AG09309 (cell line): ENCODE data around the gene CCDC97.

Experiments used
- DNase-seq: peaks from one replicate; pipeline ENCODE4 v3.0.0-alpha.2; 2010; ENCODE audit warnings: low read depth
- H3K4me3 ChIP-seq: 2 replicates; pipeline ENCODE4 v1.5.1; 2011; ENCODE audit warnings: mild to moderate bottlenecking, low read depth, low read length, moderate library complexity; ENCODE audit not compliant: control insufficient read depth
- CTCF ChIP-seq: IDR thresholded peaks from 2 replicates; pipeline ENCODE4 v1.5.1; 2011; ENCODE audit warnings: mild to moderate bottlenecking, low read depth, low read length, inconsistent platforms; ENCODE audit not compliant: insufficient read depth, control insufficient read depth; ENCODE audit errors: missing control alignments

Gene CCDC97

GRCh38 chr19:41265395-41266153, 44.4 kb upstream of the CCDC97 start:
- no peak for TF ChIP-seq CTCF
- no peak for DNase-seq

GRCh38 chr19:41269055-41269454, 40.9 kb upstream of the CCDC97 start:
- DNase-seq, result no peak
- TF ChIP-seq CTCF, result no peak
- no peak overlapping the region for H3K4me3 ChIP-seq

More at GRCh38 chr19:41265395-41266153, 44.4 kb upstream of the CCDC97 start:
- H3K4me3 ChIP-seq, result peak overlapping the region; percentile 94

DNA sequence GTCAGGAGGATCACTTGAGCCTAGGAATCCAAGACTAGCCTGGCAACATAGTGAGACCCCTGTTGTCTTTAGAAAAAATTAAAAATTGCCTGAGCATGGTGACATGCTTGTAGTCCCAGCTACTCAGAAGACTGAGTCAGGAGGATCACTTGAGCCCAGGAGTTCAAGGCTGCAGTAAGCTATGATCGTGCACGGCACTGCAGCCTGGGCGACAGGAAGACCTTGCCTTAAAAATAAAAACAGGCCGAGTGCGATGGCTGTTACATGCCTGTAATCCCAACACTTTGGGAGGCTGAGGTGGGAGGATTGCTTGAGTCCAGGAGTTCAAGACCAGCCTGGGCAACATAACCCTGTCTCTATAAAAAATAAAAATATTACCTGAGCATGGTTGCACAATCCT, 40.4 kb upstream of the CCDC97 start:
- no peak overlapping the region for H3K4me3 ChIP-seq
- TF ChIP-seq CTCF, result no peak
- DNase-seq, result no peak

DNA sequence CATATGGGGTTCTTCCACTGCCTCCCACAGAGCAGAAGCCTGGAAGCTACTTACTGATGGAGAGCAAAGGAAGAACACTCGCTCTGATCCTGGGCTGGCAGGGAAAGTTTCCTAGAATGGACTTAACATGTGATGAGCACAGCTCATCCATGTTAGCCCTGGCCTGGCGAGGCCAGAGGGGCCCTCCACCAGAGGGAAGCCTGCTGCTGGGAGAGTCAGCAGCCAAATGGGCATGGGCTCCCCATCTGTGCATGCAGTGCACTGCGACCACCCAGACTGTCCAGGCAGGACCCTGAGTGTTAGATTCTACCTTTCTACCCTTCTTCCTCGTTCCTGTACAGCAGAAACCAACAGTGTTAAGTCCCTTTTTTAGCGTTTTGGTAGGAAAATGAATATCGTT, 36.9 kb upstream of the CCDC97 start:
- no peak overlapping the region for H3K4me3 ChIP-seq
- no peak for DNase-seq
- no peak for TF ChIP-seq CTCF

DNA sequence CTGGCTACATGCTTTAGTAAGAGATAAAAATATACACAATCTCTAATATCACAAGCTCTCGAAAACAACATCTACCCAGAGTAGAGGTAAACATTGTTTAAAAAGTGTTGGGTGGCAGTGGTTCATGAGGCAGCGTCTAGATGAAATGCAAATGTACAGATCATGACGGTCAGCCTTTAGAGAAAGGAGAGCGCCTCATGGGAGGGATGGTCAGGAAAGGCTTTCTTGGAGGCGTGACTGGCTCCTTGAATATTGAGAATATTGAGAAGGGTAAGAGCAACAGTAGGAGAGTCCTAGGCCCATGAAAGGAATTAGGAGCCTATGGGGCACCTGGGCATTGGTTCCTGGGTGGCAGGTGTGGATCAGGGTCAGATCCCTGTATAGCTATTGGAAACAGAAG, 35.2 kb upstream of the CCDC97 start:
- no peak for TF ChIP-seq CTCF
- DNase-seq, result no peak
- no peak overlapping the region for H3K4me3 ChIP-seq

GRCh38 chr19:41276231-41276630, 33.7 kb upstream of the CCDC97 start:
- no peak for DNase-seq
- no peak overlapping the region for H3K4me3 ChIP-seq
- no peak for TF ChIP-seq CTCF

- H3K4me3 ChIP-seq, result no peak overlapping the region
- no peak for TF ChIP-seq CTCF
- no peak for DNase-seq
Observed at GRCh38 chr19:41278478-41278877, 31.5 kb upstream of the CCDC97 start.
